Heart right ventricle (tissue), 16 donors: ENCODE results near the gene DPH1. TPM values are rescaled to one million over a fixed set of nuclear protein-coding genes. Genes with fewer than 3 reads are reported as not detected.

Experiments
- ATAC-seq, 8 donors: fragments of 200-7000 bp; cut with Tn5 transposase; one replicate each; pipeline ENCODE4 v1.9.1; 2020; ENCODE audit warnings: mild to moderate bottlenecking in 8 of 8, moderate library complexity in 8 of 8, moderate number of reproducible peaks in 1 of 8
- DNase-seq, 2 donors: peaks; one replicate each; pipeline ENCODE4 v3.0.0-alpha.2; 2020
- H3K27ac ChIP-seq, 10 donors: fragments of 200-600 bp; sonication (generic) in 2 of 10; one replicate each; pipeline versions ENCODE4 v1.5.0 to v1.8.0; 2020 to 2022; ENCODE audit warnings: mild to moderate bottlenecking in 3 of 10
- H3K27me3 ChIP-seq, 7 donors: fragments of 200-600 bp; one replicate each; pipeline ENCODE4 v1.8.0; 2021 to 2022; ENCODE audit warnings: mild to moderate bottlenecking in 2 of 7
- H3K36me3 ChIP-seq, 9 donors: fragments of 200-600 bp; sonication (generic) in 1 of 9; one replicate each; pipeline versions ENCODE4 v1.5.0 to v1.8.0; 2020 to 2022; ENCODE audit warnings: mild to moderate bottlenecking in 2 of 9
- H3K4me1 ChIP-seq, 9 donors: fragments of 200-600 bp; sonication (generic) in 1 of 9; one replicate each; pipeline versions ENCODE4 v1.5.0 to v1.8.0; 2020 to 2022; ENCODE audit warnings: mild to moderate bottlenecking in 4 of 9
- H3K4me3 ChIP-seq, 10 donors: fragments of 200-600 bp; sonication (generic) in 2 of 10; one replicate each; pipeline versions ENCODE4 v1.5.0 to v1.8.0; 2020 to 2022; ENCODE audit warnings: mild to moderate bottlenecking in 7 of 10, moderate library complexity in 2 of 10
- H3K9me3 ChIP-seq, 11 donors: fragments of 200-600 bp in 10 of 11; sonication (generic) in 2 of 11; one replicate each; pipeline versions ENCODE4 v1.5.0 to v1.8.0; 2013 to 2022; ENCODE audit warnings: mild to moderate bottlenecking in 2 of 11, control low read depth in 1 of 11, moderate library complexity in 1 of 11
- CTCF ChIP-seq, 9 donors: fragments of 200-600 bp; sonication (generic) in 2 of 9; IDR thresholded peaks; one replicate each; pipeline versions ENCODE4 v1.5.0 to v1.8.0; 2021 to 2022; ENCODE audit warnings: antibody characterized with exemption in 9 of 9, mild to moderate bottlenecking in 5 of 9, moderate library complexity in 1 of 9
- WGBS, 2 donors: extraction: QIAGEN DNeasy Blood & Tissue Kit; methylation state at CpG; one replicate each; pipeline ENCODE4 v1.1.7; 2013; ENCODE audit warnings: inconsistent platforms in 1 of 2; 5-methylcytosine and 5-hydroxymethylcytosine counted together
- intact Hi-C, 10 donors: fragments of 100-400 bp; cut with DNase I; formaldehyde crosslinking; loops; one replicate each; pipeline versions ENCODE4 v1.11.1 to v1.14.2; 2022
- polyA plus RNA-seq, 2 donors: library from polyadenylated mRNA; stranded (reverse); fragments of 200-250 nt; gene quantifications; one replicate each; pipeline ENCODE4 v1.2.3, GENCODE V29; 2013
- total RNA-seq, 10 donors: library from RNA; stranded (reverse); fragmentation: NEBNext Ultra II Directional in 3 of 10; extraction: Animal tissue kit (Norgen Biotek cat#: 25700) in 3 of 10; gene quantifications; one replicate each; pipeline versions ENCODE4 v1.2.1 to v1.2.4, GENCODE V29; 2021 to 2023
- donor health status: Arrhythmogenic right ventricular cardiomyopathy.
- donor health status: ischemic (EF 13 %, LVEDD 7.1; RV severe dilation, severe dysfunction).
- donor health status: healthy with polysubstance abuse.
- donor health status: DM: no; HTN: yes; CAD: no.
- donor health status: DM: no; HTN: no; CAD: no.
- donor health status: ischemic (EF 25% LVEDD 6.9; RV normal size, moderate dysfunction).
- donor health status: ischemic (EF 25% LVEDD 5.7; RV mildly dilated, moderate dysfunction).
- donor health status: healthy.
- donor health status: DM: yes; HTN: yes; CAD: no.
- donor health status: Ischemic cardiomyopathy.
- donor health status: ischemic (EF 35%, LVEDD 5.7; RV mildly dilated, moderate dysfunction).
- donor health status: nonischemic (EF 11% LVEDD 7.7; RV severe dilation, severe dysfunction).
- donor health status: DM: yes; HTN: yes; CAD: no.
- donor health status: PGD.
- donor health status: ischemic (EF 29% LVEDD 5.4; RV normal size, mild dysfunction).
- donor health status: nonischemic (EF 23%, LVEDD 6.1; RV moderate dilation, normal function).

Gene DPH1
- total and polyA plus RNA-seq, 12 donors, result 19.0 to 40.0 (median 25.9) TPM

DNA sequence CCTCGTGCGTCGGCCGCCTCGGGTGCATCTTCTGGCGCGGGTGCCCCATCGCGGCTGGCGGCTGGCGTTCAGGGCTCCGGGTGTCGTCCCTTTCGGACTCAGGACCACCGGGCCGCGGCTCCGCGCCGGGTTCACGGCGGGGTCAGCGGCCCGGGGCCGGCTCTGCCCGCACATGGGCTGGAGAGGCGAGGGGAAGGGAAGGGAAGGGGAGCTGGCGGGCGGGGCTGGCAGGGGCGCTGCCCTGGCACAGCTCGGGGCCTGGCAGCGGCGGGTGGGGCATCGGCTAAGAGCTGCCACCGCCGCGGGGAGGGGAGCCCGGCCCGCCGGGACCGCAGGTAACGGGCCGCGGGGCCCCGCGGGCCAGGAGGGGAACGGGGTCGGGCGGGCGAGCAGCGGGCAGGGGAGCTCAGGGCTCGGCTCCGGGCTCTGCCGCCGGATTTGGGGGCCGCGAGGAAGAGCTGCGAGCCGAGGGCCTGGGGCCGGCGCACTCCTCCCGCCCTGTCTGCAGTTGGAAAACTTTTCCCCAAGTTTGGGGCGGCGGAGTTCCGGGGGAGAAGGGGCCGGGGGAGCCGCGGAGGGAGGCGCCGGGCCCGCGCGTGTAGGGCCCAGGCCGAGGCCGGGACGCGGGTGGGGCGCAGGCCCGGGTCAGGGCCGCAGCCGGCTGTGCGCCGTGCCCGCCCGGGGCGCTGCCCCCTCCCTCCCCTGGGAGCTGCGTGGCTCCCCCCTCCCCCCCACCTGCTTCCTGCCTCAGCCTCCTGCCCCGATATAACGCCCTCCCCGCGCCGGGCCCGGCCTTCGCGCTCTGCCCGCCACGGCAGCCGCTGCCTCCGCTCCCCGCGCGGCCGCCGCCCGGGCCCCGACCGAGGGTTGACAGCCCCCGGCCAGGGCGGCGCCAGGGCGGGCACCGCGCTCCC lies 25.6 kb downstream of the DPH1 start:
- Histone ChIP-seq H3K36me3 (peaks cover 0 to 39% (median 0%) of the 10 kb centered on the region in 9 donors), H3K9me3 (no peaks in the 10 kb centered on the region), H3K27me3 (peaks cover 0 to 75% (median 17%) of the 10 kb centered on the region in 7 donors), H3K27ac (peak overlapping the region; percentile 78 to 97 (median 93)), H3K4me3 (peak overlapping the region; percentile 50 to 83 (median 72)), H3K4me1 (peaks cover 30 to 73% (median 58%) of the 10 kb centered on the region in 9 donors)
- no peak for TF ChIP-seq CTCF (IDR thresholded peaks at IDR 0.05)
- peak in 4 of 8 donors; percentile 0 to 12 (median 3) for ATAC-seq
- WGBS, 2 donors, result 6 to 8% methylated on average over 73 to 113 of the region's 113 CpGs
- intact Hi-C loops, result loop anchor here in 9 of 10 donors (1.0 to 10.0 kb wide), 10 partner anchors 37 to 339 kb away; no protein-coding TSS in a partner anchor
- peak in 1 of 2 donors; percentile 68 for DNase-seq

GRCh38 chr17:2056206-2057174 lies 26.5 kb downstream of the DPH1 start:
- intact Hi-C loops, result loop anchor here in 7 of 10 donors (5.0 to 10.0 kb wide), 7 partner anchors 36 to 338 kb away; no protein-coding TSS in a partner anchor
- DNase-seq, result no peak
- H3K27ac ChIP-seq, result peak overlapping the region; percentile 78 to 97 (median 93)
- peak overlapping the region; percentile 22 to 83 (median 71) for H3K4me3 ChIP-seq
- H3K4me1 ChIP-seq, result peaks cover 28 to 73% (median 58%) of the 10 kb centered on the region in 9 donors
- peak in 3 of 9 donors; percentile 12 to 22 (median 14) for TF ChIP-seq CTCF (IDR thresholded peaks at IDR 0.05)
- ATAC-seq, result no peak
- 23% methylated on average over 84 to 85 of the region's 85 CpGs for WGBS, 2 donors
- peaks cover 0 to 66% (median 12%) of the 10 kb centered on the region in 7 donors for H3K27me3 ChIP-seq
- peaks cover 0 to 48% (median 0%) of the 10 kb centered on the region in 9 donors for H3K36me3 ChIP-seq
- H3K9me3 ChIP-seq, result no peaks in the 10 kb centered on the region

GRCh38 chr17:2057175-2057759 lies 27.3 kb downstream of the DPH1 start:
- H3K4me3 ChIP-seq, result peak overlapping the region; percentile 28 to 83 (median 71)
- peaks cover 0 to 59% (median 11%) of the 10 kb centered on the region in 7 donors for H3K27me3 ChIP-seq
- H3K36me3 ChIP-seq, result peaks cover 0 to 56% (median 0%) of the 10 kb centered on the region in 9 donors
- DNase-seq (no peak), ATAC-seq (no peak)
- peaks cover 32 to 75% (median 64%) of the 10 kb centered on the region in 9 donors for H3K4me1 ChIP-seq
- TF ChIP-seq CTCF (IDR thresholded peaks at IDR 0.05), result no peak
- 10 to 14% methylated on average over 60 to 81 of the region's 81 CpGs for WGBS, 2 donors
- peak overlapping the region; percentile 78 to 97 (median 93) for H3K27ac ChIP-seq
- intact Hi-C loops, result loop anchor here in 7 of 10 donors (5.0 to 10.0 kb wide), 7 partner anchors 35 to 338 kb away; no protein-coding TSS in a partner anchor
- H3K9me3 ChIP-seq, result no peaks in the 10 kb centered on the region
